HEK293 (cell line): ENCODE measurements around the gene ANO1.

Experiments
- CTCF ChIA-PET: fragments of 350-600 bp; formaldehyde crosslinking; extraction: SDS; loops from one replicate; lab custom pipeline; 2021; ENCODE audit warnings: antibody characterized with exemption; lab: Yijun Ruan, JAX
- POLR2A ChIA-PET: fragments of 300-600 bp; formaldehyde crosslinking; extraction: SDS; loops from one replicate; lab custom pipeline; 2020; ENCODE audit warnings: antibody characterized with exemption, inconsistent platforms; lab: Yijun Ruan, JAX
- H3K27ac ChIP-seq: fragments of 200-500 bp; sonication (Bioruptor generic); 2 replicates; pipeline ENCODE4 v1.5.1; 2014; ENCODE audit warnings: low read depth, low read length, control low read depth, inconsistent platforms; ENCODE audit errors: extremely low read depth
- H3K36me3 ChIP-seq, 2 experiments: fragments of 200-500 bp in 1 of 2; sonication (Bioruptor generic) in 1 of 2; 1 replicate in 1 of 2; 2 replicates in 1 of 2; pipeline ENCODE4 v1.5.1; 2014 to 2017; ENCODE audit warnings: inconsistent platforms in 2 of 2, low read length in 2 of 2; ENCODE audit not compliant: control insufficient read depth in 2 of 2, insufficient read depth in 1 of 2
- H3K4me1 ChIP-seq: fragments of 200-500 bp; sonication (Bioruptor generic); 2 replicates; pipeline ENCODE4 v1.5.1; 2014; ENCODE audit warnings: mild to moderate bottlenecking, low read length, inconsistent platforms; ENCODE audit not compliant: control insufficient read depth, insufficient read depth
- H3K4me3 ChIP-seq: 2 replicates; pipeline ENCODE4 v1.5.1; 2011; ENCODE audit warnings: low read depth, mild to moderate bottlenecking, control low read depth, low read length, moderate library complexity
- H3K9me3 ChIP-seq: fragments of 200-500 bp; sonication (Bioruptor generic); 2 replicates; pipeline ENCODE4 v1.5.1; 2014; ENCODE audit warnings: low read depth, low read length, inconsistent platforms; ENCODE audit not compliant: control insufficient read depth, insufficient read depth
- GFI1B ChIP-seq: fragments of 450-650 bp; formaldehyde crosslinking; IDR thresholded peaks from 2 replicates; pipeline ENCODE4 v1.5.1; 2016; ENCODE audit warnings: missing biosample characterization, missing genetic modification characterization
- SP2 ChIP-seq: fragments of 450-650 bp; formaldehyde crosslinking; IDR thresholded peaks from 2 replicates; pipeline ENCODE4 v1.5.1; 2016; ENCODE audit warnings: missing biosample characterization, missing genetic modification characterization
- ZFHX2 ChIP-seq: fragments of 450-650 bp; formaldehyde crosslinking; conservative IDR thresholded peaks from 2 replicates; pipeline ENCODE4 v1.5.1; 2016; ENCODE audit warnings: missing biosample characterization, missing genetic modification characterization
- ZFP41 ChIP-seq: fragments of 450-650 bp; formaldehyde crosslinking; IDR thresholded peaks from 2 replicates; pipeline ENCODE4 v1.5.1; 2016; ENCODE audit warnings: missing biosample characterization, missing genetic modification characterization, borderline replicate concordance
- ZIC2 ChIP-seq: fragments of 450-650 bp; formaldehyde crosslinking; IDR thresholded peaks from 2 replicates; pipeline ENCODE4 v1.5.1; 2016; ENCODE audit warnings: missing biosample characterization, missing genetic modification characterization
- ZNF112 ChIP-seq: fragments of 450-650 bp; formaldehyde crosslinking; IDR thresholded peaks from 2 replicates; pipeline ENCODE4 v1.5.0; 2017; ENCODE audit warnings: missing biosample characterization, missing genetic modification characterization
- ZNF16 ChIP-seq: fragments of 450-650 bp; formaldehyde crosslinking; IDR thresholded peaks from 2 replicates; pipeline ENCODE4 v1.5.1; 2016; ENCODE audit warnings: low read depth, missing biosample characterization, missing genetic modification characterization
- ZNF280C ChIP-seq: fragments of 450-650 bp; formaldehyde crosslinking; IDR thresholded peaks from 2 replicates; pipeline ENCODE4 v1.5.1; 2016; ENCODE audit warnings: missing biosample characterization, missing genetic modification characterization
- ZNF302 ChIP-seq: fragments of 450-650 bp; formaldehyde crosslinking; IDR thresholded peaks from 2 replicates; pipeline ENCODE4 v1.5.1; 2016; ENCODE audit warnings: missing biosample characterization, missing genetic modification characterization, low read depth
- ZNF335 ChIP-seq: fragments of 450-650 bp; formaldehyde crosslinking; conservative IDR thresholded peaks from 2 replicates; pipeline ENCODE4 v1.5.1; 2016; ENCODE audit warnings: missing biosample characterization, missing genetic modification characterization
- ZNF704 ChIP-seq: fragments of 450-650 bp; formaldehyde crosslinking; IDR thresholded peaks from 2 replicates; pipeline ENCODE4 v1.5.1; 2016; ENCODE audit warnings: missing biosample characterization, missing genetic modification characterization
- ZNF776 ChIP-seq: fragments of 450-650 bp; formaldehyde crosslinking; IDR thresholded peaks from 2 replicates; pipeline ENCODE4 v1.5.0; 2017; ENCODE audit warnings: missing biosample characterization, missing genetic modification characterization, borderline replicate concordance
- ZNF792 ChIP-seq: fragments of 450-650 bp; formaldehyde crosslinking; IDR thresholded peaks from 2 replicates; pipeline ENCODE4 v1.5.1; 2016; ENCODE audit warnings: missing biosample characterization, missing genetic modification characterization

Gene ANO1

GRCh38 chr11:70095541-70096252, 17.6 kb downstream of the ANO1 start:
- POLR2A ChIA-PET: no interaction called here
- Histone ChIP-seq H3K4me1 (no peaks in the 10 kb centered on the region; the same call in 1 of the 2 replicates), H3K27ac (no peak overlapping the region), H3K36me3 (no peaks in the 10 kb centered on the region), H3K9me3 (no peaks in the 10 kb centered on the region), H3K4me3 (no peak overlapping the region)
- CTCF ChIA-PET: interaction anchor here (0.9 to 1.1 kb wide), 2 partner anchors 18 to 82 kb away, joined by 3 to 4 read pairs; no protein-coding TSS in a partner anchor
- TF ChIP-seq SP2 (no peak), ZFP41 (no peak), ZNF16 (no peak), ZNF302 (tag by site-specific recombination) (no peak), GFI1B (tag by site-specific recombination) (no peak), ZNF112 (tag by site-specific recombination) (peak; percentile 65; the same call in 1 of the 2 replicates), ZNF792 (tag by site-specific recombination) (no peak)

- Histone ChIP-seq H3K9me3 (no peaks in the 10 kb centered on the region), H3K27ac (no peak overlapping the region), H3K4me3 (no peak overlapping the region), H3K36me3 (no peaks in the 10 kb centered on the region), H3K4me1 (no peaks in the 10 kb centered on the region; the same call in 1 of the 2 replicates)
- ChIA-PET POLR2A (no interaction called here), CTCF (interaction anchor here (0.7 kb wide), 1 partner anchor 302 kb away, joined by 3 read pairs; no protein-coding TSS in a partner anchor)
- TF ChIP-seq ZNF776 (tag by site-specific recombination) (no peak), ZIC2 (tag by site-specific recombination) (peak; percentile 31; the same call in 1 of the 2 replicates)
Measured at GRCh38 chr11:70097783-70098563, 19.9 kb downstream of the ANO1 start.

- TF ChIP-seq ZNF704 (tag by site-specific recombination): no peak
- no peak for TF ChIP-seq ZNF335 (tag by site-specific recombination)
- no peak for TF ChIP-seq ZNF280C
- no peak for TF ChIP-seq ZFHX2 (tag by site-specific recombination)
- TF ChIP-seq, all 188 proteins: peak for 0
- H3K4me3 ChIP-seq: no peak overlapping the region
- no peaks in the 10 kb centered on the region; the same call in 1 of the 2 replicates for H3K4me1 ChIP-seq
- ChIA-PET POLR2A (no interaction called here), CTCF (no interaction called here)
- no peaks in the 10 kb centered on the region for H3K9me3 ChIP-seq
- no peak overlapping the region for H3K27ac ChIP-seq
- no peaks in the 10 kb centered on the region for H3K36me3 ChIP-seq
Measured at GRCh38 chr11:70098936-70099335, 20.8 kb downstream of the ANO1 start.
